Parathyroid adenoma (tissue), 2 donors: Measurements from ENCODE around the gene SEC16A.

Source experiments
- H2AFZ ChIP-seq: fragments of 300-600 bp; sonication (generic); one replicate; pipeline ENCODE4 v1.7.0; 2017; ENCODE audit warnings: antibody characterized with exemption, mild to moderate bottlenecking
- H3K27ac ChIP-seq: fragments of 300-600 bp; sonication (generic); one replicate; pipeline ENCODE4 v1.7.0; 2017
- H3K27me3 ChIP-seq: fragments of 300-600 bp; sonication (generic); one replicate; pipeline ENCODE4 v1.7.0; 2017; ENCODE audit warnings: low read length; ENCODE audit not compliant: control insufficient read depth, insufficient read depth
- H3K36me3 ChIP-seq: fragments of 300-600 bp; sonication (generic); one replicate; pipeline ENCODE4 v1.7.0; 2017; ENCODE audit warnings: low read length; ENCODE audit not compliant: control insufficient read depth, insufficient read depth
- H3K4me1 ChIP-seq: fragments of 300-600 bp; sonication (generic); one replicate; pipeline ENCODE4 v1.7.0; 2017; ENCODE audit warnings: control low read depth
- H3K4me2 ChIP-seq: fragments of 300-600 bp; sonication (generic); one replicate; pipeline ENCODE4 v1.7.0; 2017; ENCODE audit warnings: low read length
- H3K4me3 ChIP-seq: fragments of 300-600 bp; sonication (generic); one replicate; pipeline ENCODE4 v1.7.0; 2017; ENCODE audit warnings: low read depth, low read length
- H3K79me2 ChIP-seq: fragments of 300-600 bp; sonication (generic); one replicate; pipeline ENCODE4 v1.7.0; 2017; ENCODE audit warnings: control low read depth
- H3K9ac ChIP-seq: fragments of 300-600 bp; sonication (generic); one replicate; pipeline ENCODE4 v1.7.0; 2017; ENCODE audit warnings: mild to moderate bottlenecking
- H3K9me3 ChIP-seq: fragments of 300-600 bp; sonication (generic); one replicate; pipeline ENCODE4 v1.7.0; 2017; ENCODE audit warnings: low read length; ENCODE audit not compliant: control insufficient read depth
- CTCF ChIP-seq: fragments of 300-600 bp; sonication (generic); IDR thresholded peaks from one replicate; pipeline ENCODE4 v1.7.0; 2017; ENCODE audit warnings: antibody characterized with exemption, mild to moderate bottlenecking
- donor health status: primary hyperparathyroidism.

The SEC16A gene

GRCh38 chr9:136522314-136523237 is 39.7 kb upstream of the SEC16A start:
- H3K27me3 ChIP-seq: no peaks in the 10 kb centered on the region
- H3K36me3 ChIP-seq: no peaks in the 10 kb centered on the region
- no peak overlapping the region for H3K4me3 ChIP-seq
- H3K27ac ChIP-seq: no peak overlapping the region
- no peaks in the 10 kb centered on the region for H3K4me1 ChIP-seq
- H3K4me2 ChIP-seq: no peak overlapping the region
- no peak overlapping the region for H2AFZ ChIP-seq
- TF ChIP-seq CTCF: no peak
- H3K9ac ChIP-seq: no peak overlapping the region
- H3K9me3 ChIP-seq: no peaks in the 10 kb centered on the region
- no peaks in the 10 kb centered on the region for H3K79me2 ChIP-seq

GRCh38 chr9:136521537-136521936 is 38.7 kb upstream of the SEC16A start:
- no peak overlapping the region for H3K4me3 ChIP-seq
- no peaks in the 10 kb centered on the region for H3K36me3 ChIP-seq
- no peaks in the 10 kb centered on the region for H3K4me1 ChIP-seq
- H3K4me2 ChIP-seq: no peak overlapping the region
- no peaks in the 10 kb centered on the region for H3K79me2 ChIP-seq
- TF ChIP-seq CTCF: no peak
- H3K9me3 ChIP-seq: no peaks in the 10 kb centered on the region
- H3K9ac ChIP-seq: no peak overlapping the region
- no peak overlapping the region for H2AFZ ChIP-seq
- H3K27ac ChIP-seq: no peak overlapping the region
- H3K27me3 ChIP-seq: no peaks in the 10 kb centered on the region

- Histone ChIP-seq H3K9me3 (no peaks in the 10 kb centered on the region), H3K36me3 (no peaks in the 10 kb centered on the region), H3K4me1 (no peaks in the 10 kb centered on the region), H2AFZ (no peak overlapping the region), H3K27ac (no peak overlapping the region), H3K9ac (no peak overlapping the region), H3K27me3 (no peaks in the 10 kb centered on the region), H3K4me2 (no peak overlapping the region), H3K79me2 (no peaks in the 10 kb centered on the region), H3K4me3 (no peak overlapping the region)
- no peak for TF ChIP-seq CTCF
These were observed 37.3 kb upstream of the SEC16A start for GRCh38 chr9:136520053-136520540.

GRCh38 chr9:136519263-136520052 is 36.6 kb upstream of the SEC16A start:
- no peak overlapping the region for H3K4me2 ChIP-seq
- H3K4me1 ChIP-seq: no peaks in the 10 kb centered on the region
- H3K27ac ChIP-seq: no peak overlapping the region
- H3K36me3 ChIP-seq: no peaks in the 10 kb centered on the region
- TF ChIP-seq CTCF: no peak
- H3K9me3 ChIP-seq: no peaks in the 10 kb centered on the region
- no peak overlapping the region for H3K9ac ChIP-seq
- H3K27me3 ChIP-seq: no peaks in the 10 kb centered on the region
- no peak overlapping the region for H2AFZ ChIP-seq
- no peaks in the 10 kb centered on the region for H3K79me2 ChIP-seq
- no peak overlapping the region for H3K4me3 ChIP-seq
